DND-41 (cell line): ENCODE measurements around the gene FAR2.

Experiments used
- CTCF ChIP-seq: IDR thresholded peaks from 2 replicates; pipeline ENCODE4 v1.5.1; 2012; ENCODE audit warnings: borderline replicate concordance, low read length, moderate library complexity, mild to moderate bottlenecking; ENCODE audit not compliant: poor library complexity, severe bottlenecking; ENCODE audit errors: extremely low read depth
- EZH2 ChIP-seq: IDR thresholded peaks from 3 replicates; pipeline ENCODE4 v1.6.1; 2012; ENCODE audit warnings: borderline replicate concordance, low read depth, mild to moderate bottlenecking, moderate library complexity, low read length, inconsistent platforms; ENCODE audit not compliant: severe bottlenecking

- no peak for TF ChIP-seq CTCF
- no peak for TF ChIP-seq EZH2
Measured at GRCh38 chr12:29343022-29343799, 194.1 kb downstream of the FAR2 start.
